GM23248 (cell line): ENCODE results near the gene AKAP12.

ENCODE experiments used
- EZH2 ChIP-seq: fragments of 200-600 bp; sonication (generic); IDR thresholded peaks from 2 replicates; pipeline ENCODE4 v1.6.1; 2018; ENCODE audit warnings: antibody characterized with exemption, mild to moderate bottlenecking; ENCODE audit not compliant: insufficient read depth, poor library complexity, severe bottlenecking
- EZH2phosphoT487 ChIP-seq: fragments of 200-600 bp; sonication (generic); IDR thresholded peaks from 2 replicates; pipeline ENCODE4 v1.6.1; 2018; ENCODE audit warnings: antibody characterized with exemption, moderate library complexity, mild to moderate bottlenecking, low read depth; ENCODE audit not compliant: insufficient read depth

GRCh38 chr6:151372164-151372563 is 132.4 kb downstream of the AKAP12 start:
- TF ChIP-seq EZH2phosphoT487 (no peak), EZH2 (no peak)
